ENCODE results near the gene FOXN3.

- no peak for TF ChIP-seq CTCF (IDR thresholded peaks at IDR 0.05)
- no peak for TF ChIP-seq POLR2A (IDR thresholded peaks at IDR 0.05)
- no peak for TF ChIP-seq POLR2AphosphoS5 (IDR thresholded peaks at IDR 0.05)
These were observed 157.0 kb downstream of the FOXN3 start for GRCh38 chr14:89259951-89260609.
